Calu3 (cell line): ENCODE data around the gene NSUN4. TPM values are rescaled to one million over a fixed set of nuclear protein-coding genes. Genes with fewer than 3 reads are reported as not detected.
A peak's percentile ranks its signal among the peaks of the same experiment; 100 is the strongest.
"Not testable (repeated sequence)": the region's sequence is repeated elsewhere in the genome, so short reads cannot be mapped to it uniquely, and the experiment has no call there.

Experiments used
- BruUV-seq: library from RNA; stranded (reverse); fragments of 400-500 nt; replicated peaks from 2 replicates; lab custom pipeline; 2021; lab: Mats Ljungman, UMichigan
- CTCF ChIA-PET: fragments of 300-600 bp; sonication (Branson Sonifier 250); formaldehyde crosslinking; loops from one replicate; lab custom pipeline; 2022; ENCODE audit warnings: antibody characterized with exemption; lab: Charles Lee
- DNase-seq: peaks from one replicate; pipeline ENCODE4 v3.0.0; 2022
- H3K27ac Mint-ChIP-seq: one replicate; pipeline ENCODE4 v1.8.0; 2022; ENCODE audit warnings: mixed read lengths; ENCODE audit not compliant: unreplicated experiment
- H3K27me3 Mint-ChIP-seq: one replicate; pipeline ENCODE4 v1.8.0; 2022; ENCODE audit warnings: mixed read lengths; ENCODE audit not compliant: unreplicated experiment
- H3K36me3 Mint-ChIP-seq: one replicate; pipeline ENCODE4 v1.8.0; 2022; ENCODE audit warnings: mild to moderate bottlenecking, moderate library complexity, mixed read lengths; ENCODE audit not compliant: insufficient read depth, unreplicated experiment
- H3K4me1 Mint-ChIP-seq: one replicate; pipeline ENCODE4 v1.8.0; 2022; ENCODE audit warnings: mild to moderate bottlenecking, low read depth, mixed read lengths; ENCODE audit not compliant: unreplicated experiment
- H3K4me3 Mint-ChIP-seq: one replicate; pipeline ENCODE4 v1.8.0; 2022; ENCODE audit warnings: mild to moderate bottlenecking, low read depth, moderate library complexity, mixed read lengths; ENCODE audit not compliant: unreplicated experiment
- H3K9me3 Mint-ChIP-seq: one replicate; pipeline ENCODE4 v1.8.0; 2022; ENCODE audit warnings: low read depth, mixed read lengths; ENCODE audit not compliant: unreplicated experiment
- CTCF ChIP-seq: fragments of 200-600 bp; IDR thresholded peaks from one replicate; pipeline ENCODE4 v1.8.0; 2022; ENCODE audit warnings: antibody characterized with exemption; ENCODE audit not compliant: unreplicated experiment
- intact Hi-C: fragments of 100-400 bp; cut with micrococcal nuclease; formaldehyde crosslinking; loops from one replicate; pipeline ENCODE4 v1.10.0; 2022; ENCODE audit not compliant: unreplicated experiment
- total RNA-seq: library from RNA; stranded (reverse); gene quantifications from 2 replicates; pipeline ENCODE4 v1.2.3, GENCODE V29; 2022

The NSUN4 gene
- total RNA-seq, 1 experiment from 2014 or later = 42.5 TPM

- intact Hi-C loops, CTCF ChIA-PET, H3K27me3 Mint-ChIP-seq, BruUV-seq, DNase-seq, H3K9me3 Mint-ChIP-seq: not testable (repeated sequence)
- H3K27ac Mint-ChIP-seq = peak overlapping the region; percentile 95
- H3K36me3 Mint-ChIP-seq = peaks cover 27% of the 10 kb centered on the region
- H3K4me3 Mint-ChIP-seq = peak overlapping the region; percentile 82
- peaks cover 25% of the 10 kb centered on the region for H3K4me1 Mint-ChIP-seq
Measured at GRCh38 chr1:46329807-46330206, 10.8 kb upstream of the NSUN4 start.

- H3K27me3 Mint-ChIP-seq, DNase-seq, BruUV-seq, CTCF ChIA-PET, intact Hi-C loops, H3K9me3 Mint-ChIP-seq: not testable (repeated sequence)
- peak overlapping the region; percentile 82 for H3K4me3 Mint-ChIP-seq
- peaks cover 27% of the 10 kb centered on the region for H3K36me3 Mint-ChIP-seq
- peak overlapping the region; percentile 95 for H3K27ac Mint-ChIP-seq
- H3K4me1 Mint-ChIP-seq = peaks cover 25% of the 10 kb centered on the region
Measured at GRCh38 chr1:46330381-46330780, 10.2 kb upstream of the NSUN4 start.

GRCh38 chr1:46331786-46332540 is 8.6 kb upstream of the NSUN4 start:
- H3K4me3 Mint-ChIP-seq = peak overlapping the region; percentile 82
- H3K27ac Mint-ChIP-seq = peak overlapping the region; percentile 95
- H3K9me3 Mint-ChIP-seq, BruUV-seq, H3K27me3 Mint-ChIP-seq, intact Hi-C loops: not testable (repeated sequence)
- CTCF ChIA-PET = interaction anchor here (1.1 to 2.6 kb wide), 3 partner anchors 16 to 29 kb away, joined by 3 to 15 read pairs (median 8); partner anchors contain the start of genes LRRC41 and UQCRH
- peaks cover 25% of the 10 kb centered on the region for H3K4me1 Mint-ChIP-seq
- peaks cover 32% of the 10 kb centered on the region for H3K36me3 Mint-ChIP-seq
- DNase-seq = peak; percentile 51

GRCh38 chr1:46333300-46334029 is 7.1 kb upstream of the NSUN4 start:
- CTCF ChIA-PET = interaction anchor here (0.6 to 2.6 kb wide), 6 partner anchors 8 to 68 kb away, joined by 4 to 15 read pairs (median 4); partner anchors contain the start of genes LRRC41 and UQCRH
- no TSS peak for BruUV-seq
- intact Hi-C loops = no loop called here

GRCh38 chr1:46334030-46334384 is 6.6 kb upstream of the NSUN4 start:
- no peaks in the 10 kb centered on the region for H3K27me3 Mint-ChIP-seq
- H3K4me1 Mint-ChIP-seq = peaks cover 32% of the 10 kb centered on the region
- no peak for DNase-seq
- no peak overlapping the region for H3K27ac Mint-ChIP-seq
- CTCF ChIA-PET = interaction anchor here (1.3 to 2.6 kb wide), 5 partner anchors 8 to 31 kb away, joined by 4 to 15 read pairs (median 4); partner anchors contain the start of genes LRRC41 and UQCRH
- H3K36me3 Mint-ChIP-seq = peaks cover 32% of the 10 kb centered on the region
- intact Hi-C loops = no loop called here
- BruUV-seq = no TSS peak
- no peak overlapping the region for H3K4me3 Mint-ChIP-seq
- H3K9me3 Mint-ChIP-seq = no peaks in the 10 kb centered on the region
- TF ChIP-seq CTCF = no peak

More at GRCh38 chr1:46333300-46334029, 7.1 kb upstream of the NSUN4 start:
- Mint-ChIP-seq H3K4me1 (peaks cover 26% of the 10 kb centered on the region), H3K27ac (peak overlapping the region; percentile 95), H3K4me3 (no peak overlapping the region), H3K27me3 (no peaks in the 10 kb centered on the region), H3K36me3 (peaks cover 32% of the 10 kb centered on the region), H3K9me3 (no peaks in the 10 kb centered on the region)
- peak; percentile 51 for DNase-seq
- no peak for TF ChIP-seq CTCF
